Left lobe of liver (tissue), 2 donors: ENCODE results near the gene PIEZO2. TPM values are rescaled to one million over a fixed set of nuclear protein-coding genes. Genes with fewer than 3 reads are reported as not detected.
"Not testable (repeated sequence)": the region's sequence is repeated elsewhere in the genome, so short reads cannot be mapped to it uniquely, and the experiment has no call there.

Experiments
- ATAC-seq: fragments of 200-7000 bp; cut with Tn5 transposase; one replicate; pipeline ENCODE4 v1.9.1; 2020; ENCODE audit warnings: mild to moderate bottlenecking, moderate library complexity
- DNase-seq: peaks from one replicate; pipeline ENCODE4 v3.0.0-alpha.2; 2020; ENCODE audit warnings: low spot score
- total RNA-seq: library from RNA; stranded (reverse); gene quantifications from one replicate; pipeline ENCODE4 v1.2.1, GENCODE V29; 2021
- donor health status: DM: no; HTN: no; CAD: no; lungs with moderate emphysema.
- donor health status: DM: no; HTN: yes; CAD: no.

Gene PIEZO2
- total RNA-seq, 1 donor from 2014 or later = 7.3 TPM

- ATAC-seq (peak; percentile 37), DNase-seq (no peak)
These were observed 213.0 kb downstream of the PIEZO2 start for GRCh38 chr18:10936176-10937053.

GRCh38 chr18:10935588-10935987 is 213.8 kb downstream of the PIEZO2 start:
- no peak for ATAC-seq
- no peak for DNase-seq

- not testable (repeated sequence) for DNase-seq, ATAC-seq
These were observed 215.7 kb downstream of the PIEZO2 start for GRCh38 chr18:10933648-10934047.

- ATAC-seq = no peak
- no peak for DNase-seq
These were observed 219.3 kb downstream of the PIEZO2 start for GRCh38 chr18:10930076-10930475.

- DNase-seq (no peak), ATAC-seq (no peak)
These were observed 220.5 kb downstream of the PIEZO2 start for GRCh38 chr18:10928772-10929373.

- no peak for ATAC-seq
- DNase-seq = no peak
These were observed 221.2 kb downstream of the PIEZO2 start for GRCh38 chr18:10928011-10928771.

GRCh38 chr18:10927286-10927992 is 221.9 kb downstream of the PIEZO2 start:
- ATAC-seq (no peak), DNase-seq (no peak)

- ATAC-seq = peak; percentile 50
These were observed 222.7 kb downstream of the PIEZO2 start for GRCh38 chr18:10926621-10927161.

GRCh38 chr18:10924290-10924689 is 225.1 kb downstream of the PIEZO2 start:
- DNase-seq (no peak), ATAC-seq (no peak)

More at GRCh38 chr18:10926621-10927161, 222.7 kb downstream of the PIEZO2 start:
- DNase-seq = no peak

- no peak for DNase-seq
- ATAC-seq = no peak
These were observed 225.8 kb downstream of the PIEZO2 start for GRCh38 chr18:10923551-10924070.

- DNase-seq (no peak), ATAC-seq (no peak)
These were observed 226.2 kb downstream of the PIEZO2 start for GRCh38 chr18:10923141-10923540.

GRCh38 chr18:10922712-10923111 is 226.7 kb downstream of the PIEZO2 start:
- DNase-seq, ATAC-seq: not testable (repeated sequence)

GRCh38 chr18:10920309-10920708 is 229.1 kb downstream of the PIEZO2 start:
- ATAC-seq, DNase-seq: not testable (repeated sequence)

GRCh38 chr18:10919851-10920250 is 229.5 kb downstream of the PIEZO2 start:
- DNase-seq = no peak
- ATAC-seq = no peak

GRCh38 chr18:10916865-10917264 is 232.5 kb downstream of the PIEZO2 start:
- ATAC-seq = no peak
- no peak for DNase-seq

GRCh38 chr18:10916387-10916786 is 233.0 kb downstream of the PIEZO2 start:
- no peak for DNase-seq
- ATAC-seq = no peak

- not testable (repeated sequence) for DNase-seq, ATAC-seq
These were observed 233.6 kb downstream of the PIEZO2 start for GRCh38 chr18:10915748-10916147.

- peak; percentile 95 for ATAC-seq
- DNase-seq = peak; percentile 65
These were observed 234.8 kb downstream of the PIEZO2 start for GRCh38 chr18:10914610-10915009.

GRCh38 chr18:10913919-10914318 is 235.4 kb downstream of the PIEZO2 start:
- ATAC-seq (no peak), DNase-seq (no peak)
